Immature natural killer cell (primary cell): Measurements from ENCODE around the gene PDCD4. TPM values are rescaled to one million over a fixed set of nuclear protein-coding genes. Genes with fewer than 3 reads are reported as not detected.
A peak's percentile ranks its signal among the peaks of the same experiment; 100 is the strongest.

Experiments
- DNase-seq, 3 donors: peaks; one replicate each; pipeline ENCODE4 v3.0.0; 2022; ENCODE audit warnings: mixed read lengths in 1 of 3
- H3K27ac Mint-ChIP-seq, 6 donors: one replicate each; pipeline ENCODE4 v1.8.0; 2020; ENCODE audit warnings: mixed read lengths in 6 of 6, mild to moderate bottlenecking in 5 of 6, inconsistent platforms in 4 of 6, moderate library complexity in 3 of 6
- H3K27me3 Mint-ChIP-seq, 3 donors: one replicate each; pipeline ENCODE4 v1.8.0; 2020 to 2021; ENCODE audit warnings: low read depth in 3 of 3, mild to moderate bottlenecking in 3 of 3, mixed read lengths in 3 of 3, moderate library complexity in 3 of 3, inconsistent platforms in 1 of 3
- H3K36me3 Mint-ChIP-seq, 3 donors: one replicate each; pipeline ENCODE4 v1.8.0; 2020; ENCODE audit warnings: mixed read lengths in 3 of 3, inconsistent platforms in 2 of 3, mild to moderate bottlenecking in 2 of 3
- H3K4me1 Mint-ChIP-seq, 2 donors: one replicate each; pipeline ENCODE4 v1.8.0; 2020; ENCODE audit warnings: inconsistent platforms in 2 of 2, mild to moderate bottlenecking in 2 of 2, mixed read lengths in 2 of 2, moderate library complexity in 1 of 2
- H3K4me3 Mint-ChIP-seq, 5 donors: one replicate each; pipeline ENCODE4 v1.8.0; 2020; ENCODE audit warnings: mild to moderate bottlenecking in 5 of 5, mixed read lengths in 5 of 5, inconsistent platforms in 3 of 5, moderate library complexity in 3 of 5
- H3K9me3 Mint-ChIP-seq, 6 donors: one replicate each; pipeline ENCODE4 v1.8.0; 2020; ENCODE audit warnings: mild to moderate bottlenecking in 6 of 6, mixed read lengths in 6 of 6, inconsistent platforms in 4 of 6, moderate library complexity in 3 of 6
- polyA plus RNA-seq, 3 donors: library from polyadenylated mRNA; unstranded; fragments of 300-500 nt; fragmentation: Illumina TruSeq; gene quantifications; one replicate each; pipeline ENCODE4 v1.2.3, GENCODE V29; 2021

Gene PDCD4
- polyA plus RNA-seq, 3 donors from 2014 or later: 212 to 318 (median 231) TPM

DNA sequence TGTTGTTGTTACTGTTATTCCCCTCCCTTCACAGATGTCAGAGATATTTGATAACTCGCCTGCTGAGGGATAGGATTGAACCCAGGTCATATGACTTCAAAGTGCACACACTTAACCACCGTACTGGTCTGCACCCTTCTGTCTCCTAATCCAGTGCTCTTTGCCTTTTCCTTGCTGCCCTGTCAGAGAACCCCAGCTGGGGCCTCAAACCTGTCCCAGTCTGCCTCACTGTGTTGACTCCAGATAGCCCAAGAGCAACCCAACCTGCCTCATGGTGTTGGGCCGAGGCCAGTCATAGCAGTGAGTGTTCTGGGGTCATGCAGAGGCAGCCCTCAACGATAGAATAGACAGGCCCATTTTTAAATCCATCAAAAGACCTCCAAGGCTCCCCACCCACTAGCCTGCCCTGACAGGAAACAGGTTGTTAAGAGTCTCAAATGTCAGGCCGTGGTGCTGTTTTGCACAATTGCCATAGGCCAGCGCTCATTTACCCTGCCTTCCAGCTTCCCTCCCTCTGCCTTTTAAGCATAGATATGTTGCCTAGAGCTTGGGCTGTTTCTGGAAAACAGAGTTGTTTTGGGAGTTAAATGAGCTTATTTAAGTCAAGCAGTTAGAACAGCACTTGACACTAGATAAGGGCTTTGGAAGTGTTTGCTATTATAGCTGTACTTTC, 37.0 kb upstream of the PDCD4 start:
- Mint-ChIP-seq H3K9me3 (no peaks in the 10 kb centered on the region), H3K4me3 (no peak overlapping the region), H3K36me3 (no peaks in the 10 kb centered on the region), H3K27ac (peak overlapping the region in 3 of 6 donors; percentile 35 to 54 (median 43)), H3K4me1 (peaks cover 5 to 6% of the 10 kb centered on the region in 2 donors), H3K27me3 (peaks cover 2 to 5% (median 4%) of the 10 kb centered on the region in 3 donors)
- DNase-seq: no peak

DNA sequence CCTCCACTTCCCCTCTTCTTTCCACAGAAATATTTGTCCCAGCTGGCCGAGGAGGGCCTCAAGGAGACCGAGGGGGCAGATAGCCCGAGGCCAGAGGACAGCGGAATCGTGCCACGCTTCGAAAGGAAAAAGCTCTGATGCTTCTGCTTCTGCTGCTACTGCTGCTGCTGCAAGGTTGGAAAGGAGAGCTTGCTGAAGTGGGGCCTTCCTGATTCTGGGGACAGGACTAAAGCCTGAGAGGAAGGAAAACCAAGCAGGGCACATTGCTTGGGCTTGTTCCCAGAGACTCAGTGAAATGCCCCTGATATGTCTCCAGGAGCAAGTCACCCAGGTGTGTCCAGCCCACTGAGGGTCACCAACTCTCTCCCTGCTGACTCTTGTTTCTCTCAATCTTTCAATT, 35.9 kb upstream of the PDCD4 start:
- no peak for DNase-seq
- Mint-ChIP-seq H3K4me3 (no peak overlapping the region), H3K27me3 (peaks cover 0 to 5% (median 2%) of the 10 kb centered on the region in 3 donors), H3K9me3 (no peaks in the 10 kb centered on the region), H3K36me3 (no peaks in the 10 kb centered on the region), H3K4me1 (peaks cover 5 to 6% of the 10 kb centered on the region in 2 donors), H3K27ac (no peak overlapping the region)

GRCh38 chr10:110836706-110837105, 35.0 kb upstream of the PDCD4 start:
- peaks cover 2 to 7% (median 6%) of the 10 kb centered on the region in 3 donors for H3K27me3 Mint-ChIP-seq
- no peaks in the 10 kb centered on the region for H3K36me3 Mint-ChIP-seq
- DNase-seq: no peak
- peaks cover 5 to 6% of the 10 kb centered on the region in 2 donors for H3K4me1 Mint-ChIP-seq
- H3K27ac Mint-ChIP-seq: peak overlapping the region in 1 of 6 donors; percentile 0
- no peaks in the 10 kb centered on the region for H3K9me3 Mint-ChIP-seq
- no peak overlapping the region for H3K4me3 Mint-ChIP-seq

DNA sequence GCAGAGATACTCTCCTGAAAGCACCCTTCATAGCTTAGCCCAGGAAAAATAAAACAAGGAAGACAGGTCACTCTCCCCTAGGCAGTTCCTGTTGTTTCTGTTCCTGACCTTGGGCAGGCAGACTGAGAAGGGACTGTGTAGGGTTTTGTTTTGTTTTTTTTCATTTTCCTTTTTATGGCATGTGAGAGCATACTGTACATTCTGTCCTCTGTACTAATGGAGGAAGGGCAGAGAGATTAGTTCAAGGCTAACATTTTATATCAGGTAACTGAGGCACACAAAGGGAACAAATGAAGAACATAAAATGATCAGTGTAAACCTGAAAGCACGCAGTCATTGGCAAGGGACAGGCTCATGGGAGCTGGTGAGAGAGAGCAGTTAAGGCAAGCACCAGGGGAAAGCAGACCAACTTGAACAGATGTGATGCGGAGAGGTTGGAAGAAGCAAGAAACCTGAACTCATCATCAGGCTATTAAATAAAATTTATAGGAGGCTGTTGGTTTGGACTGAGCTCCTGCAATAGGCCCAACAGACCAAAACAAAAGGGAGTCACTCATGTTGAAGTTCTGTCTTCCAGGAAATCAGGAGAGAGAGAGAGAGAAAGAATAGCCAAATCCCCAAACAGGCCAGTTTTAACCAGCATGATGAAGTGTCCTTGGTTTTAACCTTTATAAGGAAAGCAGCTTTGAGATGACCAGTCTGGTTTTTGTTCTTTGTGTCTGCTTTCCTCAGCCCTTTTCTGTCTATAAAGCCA, 34.1 kb upstream of the PDCD4 start:
- H3K9me3 Mint-ChIP-seq: no peaks in the 10 kb centered on the region
- H3K4me1 Mint-ChIP-seq: peaks cover 6 to 14% of the 10 kb centered on the region in 2 donors
- no peak overlapping the region for H3K4me3 Mint-ChIP-seq
- H3K36me3 Mint-ChIP-seq: no peaks in the 10 kb centered on the region
- peak overlapping the region in 1 of 6 donors; percentile 31 for H3K27ac Mint-ChIP-seq
- peaks cover 2 to 7% (median 6%) of the 10 kb centered on the region in 3 donors for H3K27me3 Mint-ChIP-seq
- DNase-seq: no peak

- Mint-ChIP-seq H3K27me3 (peaks cover 2 to 6% (median 6%) of the 10 kb centered on the region in 3 donors), H3K9me3 (no peaks in the 10 kb centered on the region), H3K27ac (no peak overlapping the region), H3K36me3 (peaks cover 0 to 6% (median 0%) of the 10 kb centered on the region in 3 donors), H3K4me3 (no peak overlapping the region), H3K4me1 (peaks cover 14 to 30% of the 10 kb centered on the region in 2 donors)
- DNase-seq: no peak
Measured at GRCh38 chr10:110840225-110840922, 31.4 kb upstream of the PDCD4 start.

GRCh38 chr10:110840923-110841428, 30.8 kb upstream of the PDCD4 start:
- peaks cover 18 to 36% of the 10 kb centered on the region in 2 donors for H3K4me1 Mint-ChIP-seq
- H3K36me3 Mint-ChIP-seq: peaks cover 0 to 6% (median 0%) of the 10 kb centered on the region in 3 donors
- H3K4me3 Mint-ChIP-seq: no peak overlapping the region
- no peak overlapping the region for H3K27ac Mint-ChIP-seq
- H3K27me3 Mint-ChIP-seq: peaks cover 0 to 7% (median 6%) of the 10 kb centered on the region in 3 donors
- H3K9me3 Mint-ChIP-seq: no peaks in the 10 kb centered on the region
- no peak for DNase-seq

- peaks cover 0 to 6% (median 0%) of the 10 kb centered on the region in 3 donors for H3K36me3 Mint-ChIP-seq
- no peak for DNase-seq
- H3K27ac Mint-ChIP-seq: peak overlapping the region in 3 of 6 donors; percentile 28 to 86 (median 53)
Measured at GRCh38 chr10:110841767-110842267, 29.9 kb upstream of the PDCD4 start.

GRCh38 chr10:110842326-110842904, 29.3 kb upstream of the PDCD4 start:
- Mint-ChIP-seq H3K9me3 (no peaks in the 10 kb centered on the region), H3K4me1 (peaks cover 31 to 50% of the 10 kb centered on the region in 2 donors), H3K27ac (peak overlapping the region in 2 of 6 donors; percentile 84 to 86), H3K4me3 (no peak overlapping the region), H3K27me3 (peaks cover 0 to 10% (median 8%) of the 10 kb centered on the region in 3 donors), H3K36me3 (peaks cover 0 to 6% (median 0%) of the 10 kb centered on the region in 3 donors)
- DNase-seq: no peak

More at GRCh38 chr10:110841767-110842267, 29.9 kb upstream of the PDCD4 start:
- Mint-ChIP-seq H3K9me3 (no peaks in the 10 kb centered on the region), H3K4me3 (no peak overlapping the region), H3K27me3 (peaks cover 0 to 8% (median 7%) of the 10 kb centered on the region in 3 donors), H3K4me1 (peaks cover 25 to 44% of the 10 kb centered on the region in 2 donors)

- Mint-ChIP-seq H3K4me1 (peaks cover 32 to 56% of the 10 kb centered on the region in 2 donors), H3K27ac (peak overlapping the region in 4 of 6 donors; percentile 43 to 84 (median 64)), H3K27me3 (peaks cover 0 to 11% (median 10%) of the 10 kb centered on the region in 3 donors), H3K36me3 (peaks cover 0 to 6% (median 0%) of the 10 kb centered on the region in 3 donors), H3K4me3 (peak overlapping the region in 2 of 5 donors; percentile 5 to 6), H3K9me3 (no peaks in the 10 kb centered on the region)
- peak in 2 of 3 donors; percentile 31 to 33 for DNase-seq
Measured at GRCh38 chr10:110843031-110843430, 28.7 kb upstream of the PDCD4 start.

GRCh38 chr10:110843796-110844616, 27.7 kb upstream of the PDCD4 start:
- Mint-ChIP-seq H3K9me3 (peaks cover 0 to 4% (median 0%) of the 10 kb centered on the region in 6 donors), H3K4me1 (peaks cover 42 to 64% of the 10 kb centered on the region in 2 donors), H3K4me3 (no peak overlapping the region)

GRCh38 chr10:110844617-110844881, 27.2 kb upstream of the PDCD4 start:
- no peak for DNase-seq
- no peak overlapping the region for H3K4me3 Mint-ChIP-seq
- no peak overlapping the region for H3K27ac Mint-ChIP-seq
- peaks cover 0 to 5% (median 0%) of the 10 kb centered on the region in 6 donors for H3K9me3 Mint-ChIP-seq
- H3K27me3 Mint-ChIP-seq: peaks cover 0 to 11% (median 10%) of the 10 kb centered on the region in 3 donors
- H3K36me3 Mint-ChIP-seq: peaks cover 0 to 6% (median 0%) of the 10 kb centered on the region in 3 donors
- H3K4me1 Mint-ChIP-seq: peaks cover 48 to 70% of the 10 kb centered on the region in 2 donors

More at GRCh38 chr10:110843796-110844616, 27.7 kb upstream of the PDCD4 start:
- no peak for DNase-seq
- H3K27me3 Mint-ChIP-seq: peaks cover 0 to 13% (median 10%) of the 10 kb centered on the region in 3 donors
- H3K27ac Mint-ChIP-seq: no peak overlapping the region
- peaks cover 0 to 6% (median 0%) of the 10 kb centered on the region in 3 donors for H3K36me3 Mint-ChIP-seq

- Mint-ChIP-seq H3K27ac (no peak overlapping the region), H3K4me3 (no peak overlapping the region), H3K27me3 (peaks cover 2 to 18% (median 10%) of the 10 kb centered on the region in 3 donors), H3K36me3 (peaks cover 0 to 6% (median 0%) of the 10 kb centered on the region in 3 donors), H3K4me1 (peaks cover 55 to 77% of the 10 kb centered on the region in 2 donors), H3K9me3 (peaks cover 0 to 9% (median 0%) of the 10 kb centered on the region in 6 donors)
- no peak for DNase-seq
Measured at GRCh38 chr10:110845192-110845755, 26.5 kb upstream of the PDCD4 start.
